DMS114 treated with DMSO at 0.1 percent for 48 hours (cell line): ENCODE results near the gene KRT1.

Experiments used
- DNase-seq: peaks from one replicate; lab custom pipeline; 2025; ENCODE audit not compliant: unreplicated experiment; lab: John Stamatoyannopoulos, UW

The KRT1 gene

GRCh38 chr12:52641468-52641867 lies 38.7 kb downstream of the KRT1 start:
- DNase-seq, result no peak

- no peak for DNase-seq
These were observed 42.9 kb downstream of the KRT1 start for GRCh38 chr12:52637299-52637698.

- DNase-seq, result no peak
These were observed 43.5 kb downstream of the KRT1 start for GRCh38 chr12:52636592-52637258.

- no peak for DNase-seq
These were observed 44.0 kb downstream of the KRT1 start for GRCh38 chr12:52636189-52636588.

- no peak for DNase-seq
These were observed 45.7 kb downstream of the KRT1 start for GRCh38 chr12:52634266-52635056.

GRCh38 chr12:52633383-52633782 lies 46.8 kb downstream of the KRT1 start:
- no peak for DNase-seq

- DNase-seq, result no peak
These were observed 47.6 kb downstream of the KRT1 start for GRCh38 chr12:52632656-52633055.

- no peak for DNase-seq
These were observed 48.3 kb downstream of the KRT1 start for GRCh38 chr12:52631676-52632459.

GRCh38 chr12:52631264-52631663 lies 48.9 kb downstream of the KRT1 start:
- DNase-seq, result no peak

- DNase-seq, result no peak
These were observed 49.5 kb downstream of the KRT1 start for GRCh38 chr12:52630599-52631200.

- no peak for DNase-seq
These were observed 50.2 kb downstream of the KRT1 start for GRCh38 chr12:52630008-52630500.

- DNase-seq, result no peak
These were observed 50.8 kb downstream of the KRT1 start for GRCh38 chr12:52629281-52630007.

GRCh38 chr12:52628841-52629240 lies 51.4 kb downstream of the KRT1 start:
- DNase-seq, result no peak

GRCh38 chr12:52628111-52628507 lies 52.1 kb downstream of the KRT1 start:
- no peak for DNase-seq

- no peak for DNase-seq
These were observed 52.7 kb downstream of the KRT1 start for GRCh38 chr12:52627395-52628110.
